DND-41 (cell line): Measurements from ENCODE around the gene AKAP13.

Experiments used
- ATAC-seq: fragments of 200-7000 bp; cut with Tn5 transposase; 3 replicates; pipeline ENCODE4 v1.9.1; 2021; ENCODE audit warnings: low read depth; ENCODE audit not compliant: insufficient read depth
- DNase-seq: peaks from one replicate; pipeline ENCODE4 v3.0.0-alpha.2; 2020
- H2AFZ ChIP-seq: 2 replicates; pipeline ENCODE4 v1.6.0; 2012; ENCODE audit warnings: low read depth, low read length
- H3K27ac ChIP-seq: 2 replicates; pipeline ENCODE4 v1.5.1; 2012; ENCODE audit warnings: low read length, inconsistent platforms
- H3K27me3 ChIP-seq: fragments of 200-600 bp; sonication (generic); 2 replicates; pipeline ENCODE4 v1.6.0; 2012; ENCODE audit warnings: low read length, mild to moderate bottlenecking, inconsistent platforms; ENCODE audit not compliant: insufficient read depth, poor library complexity
- H3K36me3 ChIP-seq: 2 replicates; pipeline ENCODE4 v1.5.1; 2012; ENCODE audit warnings: low read length, inconsistent platforms; ENCODE audit not compliant: insufficient read depth
- H3K4me1 ChIP-seq: 2 replicates; pipeline ENCODE4 v1.5.1; 2012; ENCODE audit warnings: mild to moderate bottlenecking, low read length; ENCODE audit not compliant: insufficient read depth
- H3K4me2 ChIP-seq: 2 replicates; pipeline ENCODE4 v1.6.0; 2012; ENCODE audit warnings: mild to moderate bottlenecking, moderate library complexity, low read length, inconsistent platforms; ENCODE audit not compliant: insufficient read depth
- H3K4me3 ChIP-seq, 2 experiments: fragments of 200-600 bp in 1 of 2; shearing (Covaris generic) in 1 of 2; 2 replicates each; pipeline ENCODE4 v1.5.1; 2012 to 2016; ENCODE audit warnings: inconsistent platforms in 2 of 2, low read length in 2 of 2, mild to moderate bottlenecking in 2 of 2, low read depth in 1 of 2, moderate library complexity in 1 of 2
- H3K79me2 ChIP-seq: 2 replicates; pipeline ENCODE4 v1.6.0; 2012; ENCODE audit warnings: low read length, inconsistent platforms; ENCODE audit not compliant: insufficient read depth
- H3K9ac ChIP-seq: 2 replicates; pipeline ENCODE4 v1.6.0; 2012; ENCODE audit warnings: low read depth, mild to moderate bottlenecking, inconsistent platforms, low read length, moderate library complexity
- H3K9me3 ChIP-seq: 2 replicates; pipeline ENCODE4 v1.5.1; 2012; ENCODE audit warnings: low read length, moderate library complexity, mild to moderate bottlenecking, inconsistent platforms; ENCODE audit not compliant: insufficient read depth, severe bottlenecking
- H4K20me1 ChIP-seq: 2 replicates; pipeline ENCODE4 v1.6.0; 2012; ENCODE audit warnings: low read length; ENCODE audit not compliant: insufficient read depth
- EZH2 ChIP-seq: IDR thresholded peaks from 3 replicates; pipeline ENCODE4 v1.6.1; 2012; ENCODE audit warnings: borderline replicate concordance, low read depth, mild to moderate bottlenecking, moderate library complexity, low read length, inconsistent platforms; ENCODE audit not compliant: severe bottlenecking
- TF ChIP-seq, protein P1 (sequence below): IDR thresholded peaks from 2 replicates; pipeline ENCODE4 v1.5.1; 2012; ENCODE audit warnings: borderline replicate concordance, low read length, moderate library complexity, mild to moderate bottlenecking; ENCODE audit not compliant: poor library complexity, severe bottlenecking; ENCODE audit errors: extremely low read depth

Gene AKAP13

DNA sequence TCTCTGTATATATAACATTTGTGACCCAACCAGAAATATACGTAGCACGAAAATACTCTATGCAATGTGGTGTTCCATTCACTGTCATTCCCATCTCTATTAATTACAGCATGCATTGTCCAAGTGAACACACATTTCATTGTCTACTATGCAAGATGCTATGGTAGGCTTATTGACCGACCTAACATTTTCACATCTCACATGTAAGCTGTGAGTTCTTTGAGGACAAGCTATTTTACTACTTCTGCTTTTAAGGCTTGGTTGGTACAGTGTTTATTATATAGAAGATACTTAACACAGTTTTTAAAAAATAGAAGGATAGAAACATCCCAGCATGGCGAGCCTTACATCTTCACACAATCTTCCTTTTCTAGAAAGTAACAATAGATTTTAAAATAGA lies 249.9 kb downstream of the AKAP13 start:
- H2AFZ ChIP-seq: no peak overlapping the region
- H3K4me1 ChIP-seq: peaks cover 9% of the 10 kb centered on the region
- H3K9ac ChIP-seq: no peak overlapping the region
- no peaks in the 10 kb centered on the region for H3K79me2 ChIP-seq
- ATAC-seq: no peak
- no peak for DNase-seq
- H3K4me3 ChIP-seq: no peak overlapping the region
- no peaks in the 10 kb centered on the region for H4K20me1 ChIP-seq
- TF ChIP-seq, protein P1, sequence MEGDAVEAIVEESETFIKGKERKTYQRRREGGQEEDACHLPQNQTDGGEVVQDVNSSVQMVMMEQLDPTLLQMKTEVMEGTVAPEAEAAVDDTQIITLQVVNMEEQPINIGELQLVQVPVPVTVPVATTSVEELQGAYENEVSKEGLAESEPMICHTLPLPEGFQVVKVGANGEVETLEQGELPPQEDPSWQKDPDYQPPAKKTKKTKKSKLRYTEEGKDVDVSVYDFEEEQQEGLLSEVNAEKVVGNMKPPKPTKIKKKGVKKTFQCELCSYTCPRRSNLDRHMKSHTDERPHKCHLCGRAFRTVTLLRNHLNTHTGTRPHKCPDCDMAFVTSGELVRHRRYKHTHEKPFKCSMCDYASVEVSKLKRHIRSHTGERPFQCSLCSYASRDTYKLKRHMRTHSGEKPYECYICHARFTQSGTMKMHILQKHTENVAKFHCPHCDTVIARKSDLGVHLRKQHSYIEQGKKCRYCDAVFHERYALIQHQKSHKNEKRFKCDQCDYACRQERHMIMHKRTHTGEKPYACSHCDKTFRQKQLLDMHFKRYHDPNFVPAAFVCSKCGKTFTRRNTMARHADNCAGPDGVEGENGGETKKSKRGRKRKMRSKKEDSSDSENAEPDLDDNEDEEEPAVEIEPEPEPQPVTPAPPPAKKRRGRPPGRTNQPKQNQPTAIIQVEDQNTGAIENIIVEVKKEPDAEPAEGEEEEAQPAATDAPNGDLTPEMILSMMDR: no peak
- TF ChIP-seq EZH2: no peak
- no peak overlapping the region for H3K4me2 ChIP-seq
- no peak overlapping the region for H3K27ac ChIP-seq
- H3K36me3 ChIP-seq: 0 out of 2 replicates have a peak, but pooled peaks cover 6% of the 10 kb centered on the region
- no peaks in the 10 kb centered on the region for H3K27me3 ChIP-seq
- H3K9me3 ChIP-seq: no peaks in the 10 kb centered on the region

DNA sequence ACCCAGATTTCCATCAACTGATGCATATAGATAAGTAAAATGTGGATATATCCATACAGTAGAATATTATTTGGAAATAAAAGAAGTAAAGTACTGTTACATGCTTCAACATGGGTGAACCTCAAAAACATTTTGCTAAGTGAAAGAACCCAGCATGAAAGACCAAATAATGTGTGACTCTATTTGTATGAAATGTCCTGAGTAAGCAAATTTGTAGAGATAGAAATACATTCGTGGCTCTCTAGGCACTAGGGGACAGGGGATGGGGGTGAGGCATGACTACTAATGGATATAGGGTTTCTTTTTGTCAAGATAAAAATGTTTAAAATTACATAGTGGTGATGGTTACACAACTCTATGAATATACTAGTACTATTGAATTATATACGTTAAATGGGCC lies 250.6 kb downstream of the AKAP13 start:
- no peaks in the 10 kb centered on the region for H3K79me2 ChIP-seq
- no peak overlapping the region for H3K9ac ChIP-seq
- peaks cover 2% of the 10 kb centered on the region for H3K4me1 ChIP-seq
- DNase-seq: no peak
- H2AFZ ChIP-seq: no peak overlapping the region
- no peaks in the 10 kb centered on the region for H3K9me3 ChIP-seq
- no peaks in the 10 kb centered on the region for H4K20me1 ChIP-seq
- no peak overlapping the region for H3K4me2 ChIP-seq
- no peak overlapping the region for H3K4me3 ChIP-seq
- H3K27ac ChIP-seq: no peak overlapping the region
- H3K27me3 ChIP-seq: no peaks in the 10 kb centered on the region
- TF ChIP-seq, protein P1: no peak
- TF ChIP-seq EZH2: no peak
- no peak for ATAC-seq
- 0 out of 2 replicates have a peak, but pooled peaks cover 4% of the 10 kb centered on the region for H3K36me3 ChIP-seq

DNA sequence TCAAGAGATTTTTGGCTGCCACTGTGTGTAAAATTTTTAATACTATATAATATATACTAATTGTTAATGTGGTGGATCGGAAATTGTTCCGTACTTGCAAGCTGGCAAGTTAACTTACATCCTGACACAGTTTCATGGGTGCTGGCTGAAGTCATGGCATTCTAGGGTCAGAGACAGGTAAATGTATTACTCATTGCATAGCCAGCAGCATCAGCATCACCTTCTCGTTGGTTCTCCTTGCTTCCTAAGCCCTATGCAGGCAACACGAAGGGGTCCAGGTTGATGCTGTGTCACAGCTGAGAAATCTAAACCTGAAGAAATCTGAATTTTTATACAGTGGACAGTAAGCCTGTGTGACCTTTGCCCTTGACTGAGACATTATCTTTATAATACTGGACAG lies 251.6 kb downstream of the AKAP13 start:
- H3K27ac ChIP-seq: no peak overlapping the region
- H3K4me2 ChIP-seq: no peak overlapping the region
- H2AFZ ChIP-seq: no peak overlapping the region
- no peak for TF ChIP-seq EZH2
- TF ChIP-seq, protein P1: no peak
- no peaks in the 10 kb centered on the region for H3K27me3 ChIP-seq
- H3K79me2 ChIP-seq: no peaks in the 10 kb centered on the region
- H4K20me1 ChIP-seq: no peaks in the 10 kb centered on the region
- no peak overlapping the region for H3K9ac ChIP-seq
- DNase-seq: no peak
- no peaks in the 10 kb centered on the region for H3K9me3 ChIP-seq
- no peaks in the 10 kb centered on the region for H3K36me3 ChIP-seq
- H3K4me1 ChIP-seq: no peaks in the 10 kb centered on the region
- H3K4me3 ChIP-seq: no peak overlapping the region
- no peak for ATAC-seq

DNA sequence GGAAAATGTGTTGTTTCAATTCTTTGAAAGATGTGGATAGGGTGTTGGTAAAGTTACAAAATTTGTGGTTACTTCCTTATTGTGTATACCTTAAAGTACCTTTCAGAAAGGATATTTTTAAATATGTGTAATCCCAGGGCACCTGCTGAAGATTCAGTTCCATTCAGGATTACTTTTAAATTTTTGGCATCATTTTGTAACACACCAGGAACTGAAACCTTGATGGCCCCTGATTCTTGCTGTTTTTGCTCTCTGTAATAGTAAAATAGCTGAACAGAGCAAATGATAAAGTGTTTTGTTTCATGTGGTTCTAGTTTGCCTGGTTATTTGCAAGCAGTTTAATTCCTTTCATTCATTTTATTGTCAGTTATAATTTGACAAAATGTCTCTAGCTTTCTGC lies 253.5 kb downstream of the AKAP13 start:
- no peaks in the 10 kb centered on the region for H3K4me1 ChIP-seq
- H3K9me3 ChIP-seq: no peaks in the 10 kb centered on the region
- H3K27me3 ChIP-seq: no peaks in the 10 kb centered on the region
- H3K9ac ChIP-seq: no peak overlapping the region
- TF ChIP-seq EZH2: no peak
- TF ChIP-seq, protein P1: no peak
- H3K27ac ChIP-seq: no peak overlapping the region
- no peak for ATAC-seq
- no peak overlapping the region for H2AFZ ChIP-seq
- no peaks in the 10 kb centered on the region for H4K20me1 ChIP-seq
- H3K36me3 ChIP-seq: no peaks in the 10 kb centered on the region
- no peak overlapping the region for H3K4me3 ChIP-seq
- no peaks in the 10 kb centered on the region for H3K79me2 ChIP-seq
- no peak for DNase-seq
- H3K4me2 ChIP-seq: no peak overlapping the region
